CD4-positive, alpha-beta T cell treated with Interleukin-17A for 4 hours (primary cell): ENCODE results near the gene PPME1.

Experiments
- DNase-seq: peaks from one replicate; pipeline ENCODE4 v3.0.0-alpha.2; 2020; ENCODE audit warnings: mixed read lengths

PPME1 gene

DNA sequence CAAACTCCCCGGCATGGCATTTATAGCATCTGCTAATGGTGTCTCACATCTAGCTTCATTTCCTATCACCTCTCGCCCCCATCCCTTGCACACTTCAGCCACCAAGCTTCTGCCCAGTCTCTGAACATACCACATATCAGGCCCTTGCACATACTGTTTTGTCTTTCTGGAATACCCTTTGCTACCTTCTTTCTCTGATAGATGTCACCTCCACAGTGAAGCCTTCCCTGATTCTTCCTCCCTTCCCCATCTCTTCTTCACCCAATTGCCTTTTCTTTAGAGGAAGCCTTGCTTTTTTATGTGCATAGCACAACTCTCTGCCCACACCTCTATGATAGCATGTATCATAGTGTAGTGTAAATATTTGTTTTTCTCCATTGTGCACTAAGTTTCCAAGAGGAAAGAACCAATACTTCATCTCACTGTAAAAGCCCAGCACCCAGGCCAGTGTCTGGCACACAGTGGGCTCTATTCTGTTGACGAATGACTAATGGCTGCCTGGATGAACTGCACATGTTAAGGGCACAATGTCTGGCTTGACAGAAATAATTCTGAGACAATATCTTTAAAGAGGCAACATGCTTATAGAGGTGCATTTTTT is 112.6 kb downstream of the PPME1 start:
- DNase-seq: no peak

GRCh38 chr11:74284466-74284865 is 113.4 kb downstream of the PPME1 start:
- no peak for DNase-seq

- no peak for DNase-seq
These were observed 117.1 kb downstream of the PPME1 start for GRCh38 chr11:74288161-74288560.

DNA sequence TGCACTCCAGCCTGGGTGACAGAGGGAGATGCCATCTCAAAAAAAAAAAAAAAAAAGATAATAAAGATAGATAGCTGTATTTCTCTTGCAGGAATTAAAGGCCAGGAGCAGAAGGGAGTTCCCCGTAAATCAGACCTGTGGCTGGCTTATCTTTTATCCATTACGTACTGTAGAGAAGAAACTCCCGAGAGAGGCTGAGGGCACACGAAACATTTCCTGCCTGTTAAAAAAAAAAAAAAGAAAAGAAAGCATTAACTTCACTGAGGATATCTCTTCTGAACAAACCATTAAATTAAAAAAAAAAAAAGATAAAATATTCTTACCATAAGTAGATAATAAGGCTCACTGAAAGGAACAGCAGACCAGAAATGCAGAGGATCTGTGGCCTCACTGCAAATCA is 117.8 kb downstream of the PPME1 start:
- DNase-seq: no peak

DNA sequence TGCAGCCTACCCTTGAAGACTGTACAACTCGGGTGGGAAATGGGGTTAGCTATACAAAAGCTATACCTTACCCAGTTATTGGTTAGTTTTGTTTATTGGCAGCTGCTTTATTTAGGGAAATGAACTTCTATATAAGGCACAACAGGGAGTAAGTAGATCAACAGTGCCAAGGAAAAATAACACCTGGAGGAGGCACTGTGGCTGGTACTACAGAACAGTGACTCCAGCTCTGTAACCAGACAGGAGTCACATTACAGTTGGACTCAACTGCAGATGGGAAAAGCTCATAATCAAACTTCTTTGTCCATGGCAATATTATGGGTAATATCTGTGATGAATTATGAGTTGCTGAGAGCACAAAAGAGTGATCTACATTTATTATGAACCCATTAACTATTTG is 126.4 kb downstream of the PPME1 start:
- no peak for DNase-seq

- no peak for DNase-seq
These were observed 127.9 kb downstream of the PPME1 start for GRCh38 chr11:74299015-74299414.
